M059J (cell line): ENCODE results near the gene OPRPN. TPM values are rescaled to one million over a fixed set of nuclear protein-coding genes. Genes with fewer than 3 reads are reported as not detected.

Experiments
- total RNA-seq: library from RNA; depleted of rRNA; stranded (reverse); fragments of >200 nt; shearing (Covaris generic); gene quantifications from 2 replicates; pipeline ENCODE4 v1.2.3, GENCODE V29; 2014; rRNA removed

The OPRPN gene
- total RNA-seq, 1 experiment from 2014 or later: not detected

Other genes with a start within 250 kb of the OPRPN start
- not detected in 2 replicates for gene PRR27, start 243.7 kb upstream of the OPRPN start, total RNA-seq
- not detected in 2 replicates for gene ODAM, start 202.2 kb upstream of the OPRPN start, total RNA-seq
- not detected in 2 replicates for gene FDCSP, start 171.8 kb upstream of the OPRPN start, total RNA-seq
- gene CSN3, start 155.3 kb upstream of the OPRPN start, total RNA-seq: not detected in 2 replicates
- gene CABS1, start 63.0 kb upstream of the OPRPN start, total RNA-seq: not detected in 2 replicates
- not detected in 2 replicates for gene SMR3A, start 37.2 kb upstream of the OPRPN start, total RNA-seq
- gene SMR3B, start 14.8 kb upstream of the OPRPN start, total RNA-seq: not detected in 2 replicates
- 0.25 TPM in 1 of 2 replicates, not detected in the other for gene MUC7, start 74.3 kb downstream of the OPRPN start, total RNA-seq
- 1.8 and 4.2 TPM in 2 replicates for gene AMTN, start 120.6 kb downstream of the OPRPN start, total RNA-seq
- not detected in 2 replicates for gene AMBN, start 194.3 kb downstream of the OPRPN start, total RNA-seq
- gene ENAM, start 230.8 kb downstream of the OPRPN start, total RNA-seq: not detected in 2 replicates